Measurements from ENCODE around the gene CDK5. TPM values are rescaled to one million over a fixed set of nuclear protein-coding genes. Genes with fewer than 3 reads are reported as not detected.

CDK5 gene
- total RNA-seq, 1 experiment from 2014 or later, result 19.8 TPM

GRCh38 chr7:151066273-151066974, 8.7 kb upstream of the CDK5 start:
- H3K79me2 ChIP-seq (ENCODE audit: insufficient read depth, low read length), result peaks cover 61% of the 10 kb centered on the region
- intact Hi-C loops (cut with micrococcal nuclease), result no loop called here
- H3K9me3 ChIP-seq (ENCODE audit: control insufficient read depth in 1 of 2, insufficient read depth in 1 of 2, low read depth in 1 of 2, low read length in 2 of 2), result no peaks in the 10 kb centered on the region
- no peak for DNase-seq (ENCODE audit: low read depth, low spot score)
- H3K4me3 ChIP-seq (replicated peaks in 1 of 2; ENCODE audit: low read depth in 1 of 2, low read length in 2 of 2), result no peak overlapping the region
- H3K9me2 ChIP-seq (ENCODE audit: insufficient read depth), result no peaks in the 10 kb centered on the region
- H3K27me3 ChIP-seq (ENCODE audit: insufficient read depth, low read length), result no peaks in the 10 kb centered on the region
- peaks cover 42 to 52% of the 10 kb centered on the region in 2 experiments for H3K36me3 ChIP-seq (ENCODE audit: control insufficient read depth in 1 of 2, insufficient read depth in 2 of 2, low read length in 2 of 2)
- CTCF ChIA-PET, result no interaction called here
- ATAC-seq, result no peak
- TF ChIP-seq ELF1 (IDR thresholded peaks at IDR 0.05; ENCODE audit: borderline replicate concordance, low read depth) (no peak), JUND (IDR thresholded peaks at IDR 0.05) (no peak), RAD21 (IDR thresholded peaks at IDR 0.05; ENCODE audit: low read depth) (no peak), ZFX (IDR thresholded peaks at IDR 0.05) (no peak), ZNF274 (IDR thresholded peaks at IDR 0.05; ENCODE audit: low read depth, low read length) (no peak), POLR2AphosphoS5 (IDR thresholded peaks at IDR 0.05; ENCODE audit: low read depth, low read length) (no peak), CEBPB (IDR thresholded peaks at IDR 0.05; ENCODE audit: low read depth) (no peak), FOSL1 (IDR thresholded peaks at IDR 0.05; ENCODE audit: low read depth) (no peak), EZH2 (IDR thresholded peaks at IDR 0.05) (no peak), POLR2A (IDR thresholded peaks at IDR 0.05; ENCODE audit: borderline replicate concordance, extremely low read depth, insufficient read depth, insufficient read length) (no peak), CBX3 (IDR thresholded peaks at IDR 0.05; ENCODE audit: low read depth) (no peak), TCF7L2 (IDR thresholded peaks at IDR 0.05; ENCODE audit: borderline replicate concordance, extremely low read depth, insufficient read depth, insufficient read length) (no peak), ZBTB33 (IDR thresholded peaks at IDR 0.05; ENCODE audit: extremely low read depth, insufficient replicate concordance, low read length) (no peak), SIN3A (IDR thresholded peaks at IDR 0.05; ENCODE audit: low read depth) (no peak), EZH2phosphoT487 (IDR thresholded peaks at IDR 0.05; ENCODE audit: borderline replicate concordance) (no peak)
- TF ChIP-seq, protein P1, sequence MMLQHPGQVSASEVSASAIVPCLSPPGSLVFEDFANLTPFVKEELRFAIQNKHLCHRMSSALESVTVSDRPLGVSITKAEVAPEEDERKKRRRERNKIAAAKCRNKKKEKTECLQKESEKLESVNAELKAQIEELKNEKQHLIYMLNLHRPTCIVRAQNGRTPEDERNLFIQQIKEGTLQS (IDR thresholded peaks at IDR 0.05), result no peak
- TF ChIP-seq, protein P2, sequence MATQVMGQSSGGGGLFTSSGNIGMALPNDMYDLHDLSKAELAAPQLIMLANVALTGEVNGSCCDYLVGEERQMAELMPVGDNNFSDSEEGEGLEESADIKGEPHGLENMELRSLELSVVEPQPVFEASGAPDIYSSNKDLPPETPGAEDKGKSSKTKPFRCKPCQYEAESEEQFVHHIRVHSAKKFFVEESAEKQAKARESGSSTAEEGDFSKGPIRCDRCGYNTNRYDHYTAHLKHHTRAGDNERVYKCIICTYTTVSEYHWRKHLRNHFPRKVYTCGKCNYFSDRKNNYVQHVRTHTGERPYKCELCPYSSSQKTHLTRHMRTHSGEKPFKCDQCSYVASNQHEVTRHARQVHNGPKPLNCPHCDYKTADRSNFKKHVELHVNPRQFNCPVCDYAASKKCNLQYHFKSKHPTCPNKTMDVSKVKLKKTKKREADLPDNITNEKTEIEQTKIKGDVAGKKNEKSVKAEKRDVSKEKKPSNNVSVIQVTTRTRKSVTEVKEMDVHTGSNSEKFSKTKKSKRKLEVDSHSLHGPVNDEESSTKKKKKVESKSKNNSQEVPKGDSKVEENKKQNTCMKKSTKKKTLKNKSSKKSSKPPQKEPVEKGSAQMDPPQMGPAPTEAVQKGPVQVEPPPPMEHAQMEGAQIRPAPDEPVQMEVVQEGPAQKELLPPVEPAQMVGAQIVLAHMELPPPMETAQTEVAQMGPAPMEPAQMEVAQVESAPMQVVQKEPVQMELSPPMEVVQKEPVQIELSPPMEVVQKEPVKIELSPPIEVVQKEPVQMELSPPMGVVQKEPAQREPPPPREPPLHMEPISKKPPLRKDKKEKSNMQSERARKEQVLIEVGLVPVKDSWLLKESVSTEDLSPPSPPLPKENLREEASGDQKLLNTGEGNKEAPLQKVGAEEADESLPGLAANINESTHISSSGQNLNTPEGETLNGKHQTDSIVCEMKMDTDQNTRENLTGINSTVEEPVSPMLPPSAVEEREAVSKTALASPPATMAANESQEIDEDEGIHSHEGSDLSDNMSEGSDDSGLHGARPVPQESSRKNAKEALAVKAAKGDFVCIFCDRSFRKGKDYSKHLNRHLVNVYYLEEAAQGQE (IDR thresholded peaks at IDR 0.05; ENCODE audit: low read depth), result no peak
- TF ChIP-seq, protein P3, sequence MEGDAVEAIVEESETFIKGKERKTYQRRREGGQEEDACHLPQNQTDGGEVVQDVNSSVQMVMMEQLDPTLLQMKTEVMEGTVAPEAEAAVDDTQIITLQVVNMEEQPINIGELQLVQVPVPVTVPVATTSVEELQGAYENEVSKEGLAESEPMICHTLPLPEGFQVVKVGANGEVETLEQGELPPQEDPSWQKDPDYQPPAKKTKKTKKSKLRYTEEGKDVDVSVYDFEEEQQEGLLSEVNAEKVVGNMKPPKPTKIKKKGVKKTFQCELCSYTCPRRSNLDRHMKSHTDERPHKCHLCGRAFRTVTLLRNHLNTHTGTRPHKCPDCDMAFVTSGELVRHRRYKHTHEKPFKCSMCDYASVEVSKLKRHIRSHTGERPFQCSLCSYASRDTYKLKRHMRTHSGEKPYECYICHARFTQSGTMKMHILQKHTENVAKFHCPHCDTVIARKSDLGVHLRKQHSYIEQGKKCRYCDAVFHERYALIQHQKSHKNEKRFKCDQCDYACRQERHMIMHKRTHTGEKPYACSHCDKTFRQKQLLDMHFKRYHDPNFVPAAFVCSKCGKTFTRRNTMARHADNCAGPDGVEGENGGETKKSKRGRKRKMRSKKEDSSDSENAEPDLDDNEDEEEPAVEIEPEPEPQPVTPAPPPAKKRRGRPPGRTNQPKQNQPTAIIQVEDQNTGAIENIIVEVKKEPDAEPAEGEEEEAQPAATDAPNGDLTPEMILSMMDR (IDR thresholded peaks at IDR 0.05 in 2 of 3, conservative IDR thresholded peaks at IDR 0.05 in 1 of 3; ENCODE audit: borderline replicate concordance in 1 of 3, insufficient read depth in 1 of 3, low read depth in 2 of 3, low read length in 2 of 3), result no peak
- peaks cover 11 to 21% of the 10 kb centered on the region in 2 experiments for H3K4me1 ChIP-seq (ENCODE audit: control insufficient read depth in 1 of 2, insufficient read depth in 2 of 2, low read length in 2 of 2)
- POLR2A ChIA-PET, result no interaction called here
- no peak overlapping the region for H3K9ac ChIP-seq (ENCODE audit: low read length)
- H4K20me1 ChIP-seq (ENCODE audit: insufficient read depth), result no peaks in the 10 kb centered on the region
- RAD21 ChIA-PET (ENCODE audit: low non-redundant PET in 1 of 2, low total read pairs in 2 of 2, uncharacterized antibody in 2 of 2, unreplicated experiment in 2 of 2), result no interaction called here
- H3K4me2 ChIP-seq (ENCODE audit: low read length), result no peak overlapping the region
- H3K27ac ChIP-seq (ENCODE audit: low read depth, low read length), result no peak overlapping the region
- H2AFZ ChIP-seq (ENCODE audit: low read depth, low read length, poor library complexity, severe bottlenecking), result no peak overlapping the region
- BruUV-seq (replicated peaks), result no TSS peak

All from HCT116 (cell line).